ENCODE data around the gene AMACR.

The AMACR gene

GRCh38 chr5:33938507-33938796, 69.4 kb downstream of the AMACR start:
- Mint-ChIP-seq H3K36me3 (no peaks in the 10 kb centered on the region), H3K9me3 (ENCODE audit: low read depth) (no peaks in the 10 kb centered on the region), H3K27me3 (peaks cover 38% of the 10 kb centered on the region), H3K4me3 (no peak overlapping the region), H3K4me1 (ENCODE audit: low read depth) (peaks cover 3% of the 10 kb centered on the region), H3K27ac (no peak overlapping the region)

GRCh38 chr5:33937707-33938506, 69.9 kb downstream of the AMACR start:
- Mint-ChIP-seq H3K9me3 (ENCODE audit: low read depth) (no peaks in the 10 kb centered on the region), H3K4me1 (ENCODE audit: low read depth) (peaks cover 3% of the 10 kb centered on the region), H3K36me3 (no peaks in the 10 kb centered on the region), H3K4me3 (no peak overlapping the region), H3K27me3 (peaks cover 38% of the 10 kb centered on the region), H3K27ac (no peak overlapping the region)

- Mint-ChIP-seq H3K27me3 (peaks cover 35% of the 10 kb centered on the region), H3K36me3 (no peaks in the 10 kb centered on the region), H3K9me3 (ENCODE audit: low read depth) (no peaks in the 10 kb centered on the region)
Measured at GRCh38 chr5:33937017-33937706, 70.7 kb downstream of the AMACR start.

GRCh38 chr5:33936381-33937016, 71.4 kb downstream of the AMACR start, which contains the start of gene RXFP3:
TSS of gene RXFP3 (plus strand) at chr5:33936386. CDS start at chr5:33936741, 355 bp downstream.
- Mint-ChIP-seq H3K4me1 (ENCODE audit: low read depth) (peaks cover 3% of the 10 kb centered on the region), H3K36me3 (no peaks in the 10 kb centered on the region), H3K9me3 (ENCODE audit: low read depth) (no peaks in the 10 kb centered on the region), H3K27me3 (peaks cover 33% of the 10 kb centered on the region), H3K4me3 (no peak within 1 kb of the TSS), H3K27ac (no peak within 1 kb of the TSS)

More at GRCh38 chr5:33937017-33937706, 70.7 kb downstream of the AMACR start:
- Mint-ChIP-seq H3K4me1 (ENCODE audit: low read depth) (peaks cover 3% of the 10 kb centered on the region), H3K27ac (no peak overlapping the region), H3K4me3 (no peak overlapping the region)

All from activated naive CD8-positive, alpha-beta T cell (primary cell).